ENCODE data around the gene ACIN1. TPM values are rescaled to one million over a fixed set of nuclear protein-coding genes. Genes with fewer than 3 reads are reported as not detected.

Gene ACIN1
- total and polyA plus RNA-seq, 9 of the 15 experiments (the other 6 are each of a cell fraction or from before 2014, with no cell fraction given) = 5.0 to 196 (median 129) TPM

GRCh38 chr14:23120541-23121251, 25.8 kb upstream of the ACIN1 start (continued):
- TF ChIP-seq MGA (IDR thresholded peaks at IDR 0.05) = no peak
- peak; percentile 76 for TF ChIP-seq STAT5A (IDR thresholded peaks at IDR 0.05; ENCODE audit: borderline replicate concordance, low read length)
- TF ChIP-seq BHLHE40 (IDR thresholded peaks at IDR 0.05; ENCODE audit: low read length) = no peak; the same call in 1 of the 2 replicates
- TF ChIP-seq CXXC5 (CRISPR knock-in tag; IDR thresholded peaks at IDR 0.05) = peak; percentile 43
- TF ChIP-seq NFIX (CRISPR knock-in tag; IDR thresholded peaks at IDR 0.05; ENCODE audit: low read depth) = no peak
- TF ChIP-seq SMAD4 (CRISPR knock-in tag; conservative IDR thresholded peaks at IDR 0.05) = peak; percentile 37; the same call in 1 of the 2 replicates
- no peak for TF ChIP-seq THAP12 (CRISPR knock-in tag; IDR thresholded peaks at IDR 0.05)
- TF ChIP-seq, protein P1, sequence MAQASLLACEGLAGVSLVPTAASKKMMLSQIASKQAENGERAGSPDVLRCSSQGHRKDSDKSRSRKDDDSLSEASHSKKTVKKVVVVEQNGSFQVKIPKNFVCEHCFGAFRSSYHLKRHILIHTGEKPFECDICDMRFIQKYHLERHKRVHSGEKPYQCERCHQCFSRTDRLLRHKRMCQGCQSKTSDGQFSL (CRISPR knock-in tag; IDR thresholded peaks at IDR 0.05) = peak; percentile 69; the same call in 1 of the 2 replicates
- TF ChIP-seq, protein P1 (tag; IDR thresholded peaks at IDR 0.05) = peak in 1 of 2 experiments; percentile 64; a peak in 1 of 4 replicates
- TF ChIP-seq ZNF133 (CRISPR knock-in tag; IDR thresholded peaks at IDR 0.05) = no peak
- TF ChIP-seq ZNF707 (CRISPR knock-in tag; conservative IDR thresholded peaks at IDR 0.05) = no peak

Measured in K562 (cell line).